ENCODE results near the gene DOK3.

- no peak for TF ChIP-seq CTCF (IDR thresholded peaks at IDR 0.05)
- TF ChIP-seq POLR2AphosphoS5 (IDR thresholded peaks at IDR 0.05) = no peak
- TF ChIP-seq POLR2A (IDR thresholded peaks at IDR 0.05) = no peak
- no peak for TF ChIP-seq EP300 (IDR thresholded peaks at IDR 0.05)
These were observed 38.1 kb upstream of the DOK3 start for GRCh38 chr5:177547736-177548135.
